Lower lobe of right lung (tissue), 2 donors: ENCODE measurements around the gene MTA1. TPM values are rescaled to one million over a fixed set of nuclear protein-coding genes. Genes with fewer than 3 reads are reported as not detected.

Experiments
- ATAC-seq, 2 donors: fragments of 200-7000 bp; cut with Tn5 transposase; one replicate each; pipeline ENCODE4 v1.9.1; 2020 to 2022; ENCODE audit warnings: mild to moderate bottlenecking in 2 of 2, moderate library complexity in 2 of 2
- DNase-seq: peaks from one replicate; pipeline ENCODE4 v3.0.0-alpha.2; 2020
- H3K27ac ChIP-seq: fragments of 200-600 bp; one replicate; pipeline ENCODE4 v1.8.0; 2022
- H3K27me3 ChIP-seq: fragments of 200-600 bp; one replicate; pipeline ENCODE4 v1.8.0; 2022; ENCODE audit warnings: low read depth
- H3K36me3 ChIP-seq: fragments of 200-600 bp; one replicate; pipeline ENCODE4 v1.8.0; 2022; ENCODE audit warnings: mild to moderate bottlenecking
- H3K4me1 ChIP-seq: fragments of 200-600 bp; one replicate; pipeline ENCODE4 v1.8.0; 2022
- H3K4me3 ChIP-seq: fragments of 200-600 bp; one replicate; pipeline ENCODE4 v1.8.0; 2022; ENCODE audit warnings: mild to moderate bottlenecking
- H3K9me3 ChIP-seq: fragments of 200-600 bp; one replicate; pipeline ENCODE4 v1.8.0; 2022
- CTCF ChIP-seq: fragments of 200-600 bp; IDR thresholded peaks from one replicate; pipeline ENCODE4 v1.8.0; 2022; ENCODE audit warnings: antibody characterized with exemption, mild to moderate bottlenecking
- intact Hi-C: fragments of 100-400 bp; cut with DNase I; formaldehyde crosslinking; loops from one replicate; pipeline ENCODE4 v1.11.0; 2022
- total RNA-seq: library from RNA; stranded (reverse); fragmentation: NEBNext Ultra II Directional; extraction: Animal tissue kit (Norgen Biotek cat#: 25700); gene quantifications from one replicate; pipeline ENCODE4 v1.2.1, GENCODE V29; 2021
- donor health status: DM: no; HTN: yes; CAD: no; lungs with severe emphysema.

MTA1 gene
- total RNA-seq, 1 donor from 2014 or later: 69.7 TPM

GRCh38 chr14:105499256-105500035 is 79.8 kb downstream of the MTA1 start:
- H3K9me3 ChIP-seq: no peaks in the 10 kb centered on the region
- no peak overlapping the region for H3K4me3 ChIP-seq
- no peak for DNase-seq
- no peak for ATAC-seq
- H3K27ac ChIP-seq: no peak overlapping the region
- TF ChIP-seq CTCF: no peak
- H3K27me3 ChIP-seq: no peaks in the 10 kb centered on the region
- H3K4me1 ChIP-seq: no peaks in the 10 kb centered on the region
- peaks cover 14% of the 10 kb centered on the region for H3K36me3 ChIP-seq
- intact Hi-C loops: no loop called here

GRCh38 chr14:105500036-105500725 is 80.6 kb downstream of the MTA1 start:
- peaks cover 14% of the 10 kb centered on the region for H3K36me3 ChIP-seq
- intact Hi-C loops: no loop called here
- TF ChIP-seq CTCF: no peak
- H3K27ac ChIP-seq: no peak overlapping the region
- no peak for ATAC-seq
- H3K9me3 ChIP-seq: no peaks in the 10 kb centered on the region
- H3K27me3 ChIP-seq: no peaks in the 10 kb centered on the region
- H3K4me3 ChIP-seq: no peak overlapping the region
- no peak for DNase-seq
- H3K4me1 ChIP-seq: no peaks in the 10 kb centered on the region

- Histone ChIP-seq H3K27ac (no peak overlapping the region), H3K4me3 (no peak overlapping the region), H3K4me1 (no peaks in the 10 kb centered on the region), H3K27me3 (no peaks in the 10 kb centered on the region), H3K9me3 (no peaks in the 10 kb centered on the region), H3K36me3 (peaks cover 14% of the 10 kb centered on the region)
- ATAC-seq (no peak), DNase-seq (no peak)
- intact Hi-C loops: no loop called here
- TF ChIP-seq CTCF: no peak
These were observed 81.1 kb downstream of the MTA1 start for GRCh38 chr14:105500726-105501101.

- TF ChIP-seq CTCF: no peak
- no peaks in the 10 kb centered on the region for H3K27me3 ChIP-seq
- no peaks in the 10 kb centered on the region for H3K9me3 ChIP-seq
- DNase-seq (no peak), ATAC-seq (no peak)
- H3K27ac ChIP-seq: no peak overlapping the region
- no peak overlapping the region for H3K4me3 ChIP-seq
- intact Hi-C loops: no loop called here
- peaks cover 14% of the 10 kb centered on the region for H3K36me3 ChIP-seq
- H3K4me1 ChIP-seq: no peaks in the 10 kb centered on the region
These were observed 82.1 kb downstream of the MTA1 start for GRCh38 chr14:105501504-105502291.

GRCh38 chr14:105502446-105503295 is 83.0 kb downstream of the MTA1 start:
- H3K27ac ChIP-seq: no peak overlapping the region
- H3K36me3 ChIP-seq: peaks cover 14% of the 10 kb centered on the region
- no peak for DNase-seq
- no peak for TF ChIP-seq CTCF
- no peak overlapping the region for H3K4me3 ChIP-seq
- ATAC-seq: no peak
- no peaks in the 10 kb centered on the region for H3K9me3 ChIP-seq
- no peaks in the 10 kb centered on the region for H3K4me1 ChIP-seq
- intact Hi-C loops: no loop called here
- peaks cover 6% of the 10 kb centered on the region for H3K27me3 ChIP-seq
